ENCODE data around the gene RBFOX1. TPM values are rescaled to one million over a fixed set of nuclear protein-coding genes. Genes with fewer than 3 reads are reported as not detected.

The RBFOX1 gene
- total RNA-seq (10 to 100 TPM; 55.9 to 80.8 (median 69.2) TPM), polyA plus RNA-seq (22.5 TPM)
- long read RNA-seq, donor 1, full-length matches to known transcripts = 20 of 43 reads
- long read RNA-seq, donor 1, partial matches to known transcripts = 2 of 43 reads
- long read RNA-seq, donor 1, other reads (novel, unspliced or antisense) = 21 of 43 reads
- long read RNA-seq, donor 2, transcript RBFOX1-203 (14 exons, 3,321 nt) = minor isoform, 6 of 33 reads
- long read RNA-seq, donor 2, transcript RBFOX1-201 (13 exons, 3,268 nt) = major isoform, 9 of 33 reads
- long read RNA-seq, donor 2, partial matches to known transcripts = 6 of 33 reads
- long read RNA-seq, donor 2, other reads (novel, unspliced or antisense) = 12 of 33 reads
- long read RNA-seq, donor 3, transcript RBFOX1-201 (13 exons, 3,268 nt) = major isoform, 33 of 91 reads
- long read RNA-seq, donor 3, transcript RBFOX1-203 (14 exons, 3,321 nt) = minor isoform, 5 of 91 reads
- long read RNA-seq, donor 3, partial matches to known transcripts = 6 of 91 reads
- long read RNA-seq, donor 3, other reads (novel, unspliced or antisense) = 46 of 91 reads
- long read RNA-seq, donor 4, transcript RBFOX1-201 (13 exons, 3,268 nt) = major isoform, 7 of 21 reads
- long read RNA-seq, donor 4, partial matches to known transcripts = 4 of 21 reads
- long read RNA-seq, donor 4, other reads (novel, unspliced or antisense) = 8 of 21 reads

DNA sequence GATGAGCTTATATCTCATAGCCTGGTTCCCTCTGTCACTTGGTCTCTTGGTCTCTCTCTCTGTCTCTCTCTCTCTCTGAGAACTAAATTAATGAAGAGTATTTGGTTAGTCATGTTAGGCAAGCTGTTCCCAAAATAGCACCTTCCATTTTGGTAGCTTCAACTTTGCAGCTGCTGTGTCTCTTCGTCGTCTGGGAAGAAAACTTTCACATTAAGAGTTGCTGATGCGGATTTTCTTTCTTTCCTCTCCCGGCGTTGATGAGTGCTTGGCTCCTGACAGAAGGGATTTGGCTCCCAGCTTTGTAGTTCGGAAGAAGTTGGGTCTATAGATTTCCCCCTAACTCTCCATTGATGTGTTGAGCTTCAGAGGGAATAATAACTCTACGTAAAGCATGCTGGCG, at the start of gene RBFOX1:
Gene RBFOX1, plus strand, starts transcription at position 235 of the 400 bp plus-strand sequence.
- no peak for DNase-seq
- no peaks in the 10 kb centered on the region for H3K27me3 ChIP-seq (ENCODE audit: control insufficient read depth, insufficient read depth)
- no peaks in the 10 kb centered on the region for H3K9me3 ChIP-seq (ENCODE audit: control insufficient read depth, low read length)
- peak within 1 kb of the TSS; percentile 63 for H3K4me3 ChIP-seq (ENCODE audit: low read length)
- intact Hi-C loops (cut with DNase I) = no loop called here
- 38% methylated on average over 8 of the region's 8 CpGs for WGBS
- peak; percentile 25 to 53 for ATAC-seq
- peaks cover 3% of the 10 kb centered on the region for H3K4me1 ChIP-seq (ENCODE audit: control insufficient read depth, insufficient read depth, low read length)
- peak within 1 kb of the TSS; percentile 99 for H3K27ac ChIP-seq (ENCODE audit: low read length)

DNA sequence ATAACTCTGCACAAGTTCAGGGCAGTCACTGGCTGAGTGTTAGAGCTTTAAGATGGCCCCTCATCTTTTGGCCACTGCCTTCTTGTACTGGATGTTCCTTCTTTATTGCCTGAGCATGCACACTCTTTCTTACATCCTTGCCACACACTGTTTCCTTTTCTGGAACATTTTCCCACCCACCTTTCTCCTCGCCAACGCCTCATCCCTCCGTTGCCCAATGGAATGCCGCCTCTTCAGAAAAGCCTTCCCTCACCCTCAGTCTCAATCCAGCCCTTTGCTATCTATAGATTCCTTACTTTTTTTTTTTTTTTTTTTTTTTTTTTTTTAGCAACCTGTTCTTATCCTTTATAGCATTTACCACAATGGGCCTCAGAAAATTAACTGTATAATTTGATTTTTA, 47.9 kb upstream of the RBFOX1 start:
- no peak overlapping the region for H3K27ac ChIP-seq (ENCODE audit: low read length)
- WGBS = 91% methylated on average over 4 of the region's 4 CpGs
- H3K4me3 ChIP-seq (ENCODE audit: low read length) = no peak overlapping the region
- DNase-seq = no peak
- no peaks in the 10 kb centered on the region for H3K9me3 ChIP-seq (ENCODE audit: control insufficient read depth, low read length)
- ATAC-seq = no peak
- intact Hi-C loops (cut with DNase I) = no loop called here
- no peaks in the 10 kb centered on the region for H3K4me1 ChIP-seq (ENCODE audit: control insufficient read depth, insufficient read depth, low read length)
- H3K27me3 ChIP-seq (ENCODE audit: control insufficient read depth, insufficient read depth) = no peaks in the 10 kb centered on the region

DNA sequence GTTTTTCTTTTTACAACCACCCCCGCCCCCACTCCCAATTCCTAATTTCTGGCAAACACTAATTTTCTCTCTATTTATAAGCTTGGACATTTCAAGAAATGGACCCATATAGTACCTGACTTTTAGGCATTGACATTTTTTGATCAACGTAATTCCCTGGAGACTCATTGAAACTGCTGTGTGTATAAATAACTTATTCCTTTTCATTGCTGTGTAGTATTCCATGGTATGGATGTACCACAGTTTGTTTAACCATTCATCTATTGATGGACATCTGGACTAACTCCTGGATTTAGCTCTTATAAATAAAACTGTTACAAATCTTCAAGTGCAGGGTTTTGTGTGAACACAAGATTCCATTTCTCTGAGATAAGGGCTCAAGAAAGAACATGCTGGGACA, 47.1 kb upstream of the RBFOX1 start:
- WGBS = 83% methylated on average over 2 of the region's 2 CpGs
- ATAC-seq = no peak
- Histone ChIP-seq H3K9me3 (ENCODE audit: control insufficient read depth, low read length) (no peaks in the 10 kb centered on the region), H3K27ac (ENCODE audit: low read length) (no peak overlapping the region), H3K27me3 (ENCODE audit: control insufficient read depth, insufficient read depth) (no peaks in the 10 kb centered on the region), H3K4me1 (ENCODE audit: control insufficient read depth, insufficient read depth, low read length) (no peaks in the 10 kb centered on the region), H3K4me3 (ENCODE audit: low read length) (no peak overlapping the region)
- intact Hi-C loops (cut with DNase I) = no loop called here
- DNase-seq = no peak

DNA sequence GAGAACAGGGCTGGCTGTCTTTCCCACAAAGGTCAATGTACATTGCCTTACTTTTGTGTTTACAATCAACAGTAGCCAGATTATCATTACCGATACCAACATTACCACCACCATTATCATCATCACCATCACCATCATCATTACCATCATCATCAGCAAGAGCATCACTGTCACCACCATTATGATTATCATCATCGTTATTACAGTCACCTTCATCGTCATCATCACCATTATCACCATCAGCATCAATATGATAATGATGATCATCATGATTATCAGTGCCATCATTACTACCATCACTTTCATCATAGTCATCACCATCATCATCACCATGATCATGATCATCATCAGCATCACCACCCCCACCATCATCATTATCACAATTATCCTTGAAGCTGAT, 43.3 kb upstream of the RBFOX1 start:
- DNase-seq (no peak), ATAC-seq (no peak)
- no peak overlapping the region for H3K27ac ChIP-seq (ENCODE audit: low read length)
- WGBS = 94% methylated on average over 3 of the region's 3 CpGs
- no peaks in the 10 kb centered on the region for H3K9me3 ChIP-seq (ENCODE audit: control insufficient read depth, low read length)
- H3K27me3 ChIP-seq (ENCODE audit: control insufficient read depth, insufficient read depth) = no peaks in the 10 kb centered on the region
- intact Hi-C loops (cut with DNase I) = no loop called here
- no peaks in the 10 kb centered on the region for H3K4me1 ChIP-seq (ENCODE audit: control insufficient read depth, insufficient read depth, low read length)
- no peak overlapping the region for H3K4me3 ChIP-seq (ENCODE audit: low read length)

DNA sequence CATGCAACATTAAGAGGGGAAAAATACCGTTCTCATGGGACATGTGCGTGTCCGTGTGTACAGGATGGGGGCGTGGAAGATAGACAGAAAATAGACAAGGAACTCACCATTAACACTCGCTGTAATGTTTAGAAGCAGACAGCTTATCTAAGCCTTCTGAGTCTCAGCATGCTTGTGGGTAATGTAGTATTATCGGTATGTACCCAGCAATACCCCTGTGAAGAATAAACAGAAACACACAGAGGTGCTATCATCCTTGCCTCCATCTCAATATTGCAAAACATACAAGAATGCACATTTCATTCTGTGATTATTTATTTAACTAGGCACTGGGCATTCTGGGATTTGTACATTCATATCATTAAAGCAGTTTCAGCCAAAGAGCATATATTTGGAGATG, 42.0 kb upstream of the RBFOX1 start:
- WGBS = 77% methylated on average over 6 of the region's 6 CpGs
- no peaks in the 10 kb centered on the region for H3K4me1 ChIP-seq (ENCODE audit: control insufficient read depth, insufficient read depth, low read length)
- no peaks in the 10 kb centered on the region for H3K9me3 ChIP-seq (ENCODE audit: control insufficient read depth, low read length)
- ATAC-seq (no peak), DNase-seq (no peak)
- H3K4me3 ChIP-seq (ENCODE audit: low read length) = no peak overlapping the region
- H3K27ac ChIP-seq (ENCODE audit: low read length) = no peak overlapping the region
- H3K27me3 ChIP-seq (ENCODE audit: control insufficient read depth, insufficient read depth) = no peaks in the 10 kb centered on the region
- intact Hi-C loops (cut with DNase I) = no loop called here

DNA sequence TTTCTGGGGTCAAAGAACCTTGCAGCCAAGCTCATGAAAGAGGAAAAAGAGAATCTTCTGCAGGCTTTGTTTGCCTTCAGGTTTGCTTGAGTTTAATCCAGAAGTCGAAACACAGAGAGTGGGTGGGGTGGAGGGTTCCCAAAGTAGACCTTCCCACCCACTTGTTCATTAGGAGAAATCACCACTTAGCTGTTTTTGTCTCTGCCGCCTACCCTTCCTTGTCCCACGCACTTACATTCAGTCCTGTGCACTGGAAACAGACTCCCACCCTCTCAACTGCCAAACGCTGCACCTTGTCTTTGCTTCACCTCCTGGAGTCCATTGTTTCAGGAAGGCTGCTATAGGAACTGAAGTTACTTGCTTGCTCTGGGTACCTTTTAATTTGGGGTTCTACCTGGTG, 38.6 kb upstream of the RBFOX1 start:
- WGBS = 72% methylated on average over 4 of the region's 4 CpGs
- Histone ChIP-seq H3K27ac (ENCODE audit: low read length) (no peak overlapping the region), H3K27me3 (ENCODE audit: control insufficient read depth, insufficient read depth) (no peaks in the 10 kb centered on the region), H3K4me3 (ENCODE audit: low read length) (no peak overlapping the region), H3K9me3 (ENCODE audit: control insufficient read depth, low read length) (no peaks in the 10 kb centered on the region), H3K4me1 (ENCODE audit: control insufficient read depth, insufficient read depth, low read length) (no peaks in the 10 kb centered on the region)
- intact Hi-C loops (cut with DNase I) = no loop called here
- ATAC-seq (no peak), DNase-seq (no peak)

DNA sequence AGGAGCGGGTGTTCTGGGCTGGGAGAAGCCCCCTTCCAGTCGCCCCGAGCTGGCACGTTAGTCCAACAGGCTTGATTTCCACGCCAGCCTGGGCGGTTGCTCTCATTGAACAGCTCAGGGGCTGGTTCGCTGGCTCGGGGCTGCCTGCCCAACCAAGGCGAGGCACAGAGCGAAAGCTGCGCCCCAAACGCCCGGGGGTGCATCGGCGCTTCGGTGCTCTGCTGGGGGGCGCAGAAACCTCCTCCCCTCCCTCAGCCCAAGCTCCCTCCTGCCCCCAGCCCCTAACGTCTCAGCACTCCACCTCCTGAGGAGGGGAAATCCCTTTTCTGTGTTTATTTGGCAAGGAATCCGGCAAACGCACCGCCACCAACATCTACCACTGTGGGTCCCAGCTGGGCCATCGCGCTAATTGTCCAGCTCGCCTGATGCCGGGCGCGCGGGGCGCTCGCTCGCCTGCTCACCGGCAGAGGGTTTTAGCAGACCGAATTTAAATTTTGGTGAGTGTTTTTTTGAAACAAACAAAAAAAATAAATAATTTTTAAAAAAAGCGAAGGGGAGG, 29.5 kb upstream of the RBFOX1 start:
- Histone ChIP-seq H3K9me3 (ENCODE audit: control insufficient read depth, low read length) (no peaks in the 10 kb centered on the region), H3K27me3 (ENCODE audit: control insufficient read depth, insufficient read depth) (no peaks in the 10 kb centered on the region), H3K4me3 (ENCODE audit: low read length) (peak overlapping the region; percentile 2), H3K27ac (ENCODE audit: low read length) (no peak overlapping the region), H3K4me1 (ENCODE audit: control insufficient read depth, insufficient read depth, low read length) (peaks cover 2% of the 10 kb centered on the region)
- DNase-seq (peak in 1 of 3 donors; percentile 44), ATAC-seq (peak in 1 of 2 donors; percentile 21)
- intact Hi-C loops (cut with DNase I) = no loop called here
- WGBS = 2% methylated on average over 34 of the region's 34 CpGs

DNA sequence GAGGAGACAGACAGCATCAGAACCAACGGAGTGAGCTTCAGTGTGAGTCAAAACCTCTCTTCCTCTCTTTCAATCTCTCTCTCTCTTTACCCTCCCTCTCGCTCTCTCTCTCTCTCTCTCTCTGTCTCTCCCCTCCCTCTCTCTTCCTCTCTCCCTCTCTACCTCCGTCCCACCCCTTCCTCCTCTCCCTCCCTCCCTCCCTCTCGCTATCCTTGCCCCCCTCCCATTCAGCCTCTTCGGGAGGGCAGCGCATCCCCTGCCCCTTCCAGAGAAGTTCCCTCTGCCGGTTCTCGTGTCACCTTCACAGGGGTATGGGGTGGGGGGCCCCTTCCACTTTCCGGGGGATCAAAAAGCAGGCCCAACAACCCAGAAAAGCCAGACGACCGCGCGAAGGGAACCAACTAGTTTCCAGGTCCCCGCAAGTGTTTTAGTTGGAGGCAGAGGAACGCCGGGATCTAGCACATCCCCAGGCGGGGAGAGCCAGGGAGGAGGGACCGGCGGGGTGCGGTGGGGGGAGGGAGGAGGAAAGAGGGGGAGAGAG, 28.9 kb upstream of the RBFOX1 start:
- ATAC-seq (no peak), DNase-seq (no peak)
- WGBS = 1% methylated on average over 20 of the region's 20 CpGs
- H3K27ac ChIP-seq (ENCODE audit: low read length) = no peak overlapping the region
- peak overlapping the region; percentile 54 for H3K4me3 ChIP-seq (ENCODE audit: low read length)
- peaks cover 2% of the 10 kb centered on the region for H3K4me1 ChIP-seq (ENCODE audit: control insufficient read depth, insufficient read depth, low read length)
- intact Hi-C loops (cut with DNase I) = no loop called here
- no peaks in the 10 kb centered on the region for H3K9me3 ChIP-seq (ENCODE audit: control insufficient read depth, low read length)
- no peaks in the 10 kb centered on the region for H3K27me3 ChIP-seq (ENCODE audit: control insufficient read depth, insufficient read depth)

DNA sequence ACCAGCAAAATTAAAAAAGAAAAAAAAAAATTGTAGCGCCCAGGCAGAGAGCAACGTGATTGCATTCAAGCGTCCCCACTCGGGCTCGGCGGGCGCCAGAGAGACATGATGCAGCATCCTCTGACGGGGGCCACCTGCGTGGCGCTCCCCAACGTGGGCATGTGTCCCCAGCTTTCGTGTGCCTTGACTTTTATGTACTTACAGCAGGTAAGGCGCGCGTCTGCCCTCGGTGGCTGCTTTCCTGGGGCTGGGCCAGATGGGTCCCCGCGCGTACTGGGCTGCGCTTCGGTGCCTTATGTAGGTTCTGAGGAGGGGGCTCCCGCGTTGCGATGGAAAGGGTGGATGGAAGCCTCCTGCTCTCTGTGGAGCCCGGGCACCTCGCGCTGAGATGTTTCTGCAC, 28.4 kb upstream of the RBFOX1 start:
- no peak for ATAC-seq
- intact Hi-C loops (cut with DNase I) = no loop called here
- Histone ChIP-seq H3K27me3 (ENCODE audit: control insufficient read depth, insufficient read depth) (no peaks in the 10 kb centered on the region), H3K9me3 (ENCODE audit: control insufficient read depth, low read length) (no peaks in the 10 kb centered on the region), H3K4me3 (ENCODE audit: low read length) (peak overlapping the region; percentile 7), H3K27ac (ENCODE audit: low read length) (no peak overlapping the region), H3K4me1 (ENCODE audit: control insufficient read depth, insufficient read depth, low read length) (peaks cover 2% of the 10 kb centered on the region)
- peak in 1 of 3 donors; percentile 43 for DNase-seq
- under 1% methylated on average over 27 of the region's 27 CpGs for WGBS

DNA sequence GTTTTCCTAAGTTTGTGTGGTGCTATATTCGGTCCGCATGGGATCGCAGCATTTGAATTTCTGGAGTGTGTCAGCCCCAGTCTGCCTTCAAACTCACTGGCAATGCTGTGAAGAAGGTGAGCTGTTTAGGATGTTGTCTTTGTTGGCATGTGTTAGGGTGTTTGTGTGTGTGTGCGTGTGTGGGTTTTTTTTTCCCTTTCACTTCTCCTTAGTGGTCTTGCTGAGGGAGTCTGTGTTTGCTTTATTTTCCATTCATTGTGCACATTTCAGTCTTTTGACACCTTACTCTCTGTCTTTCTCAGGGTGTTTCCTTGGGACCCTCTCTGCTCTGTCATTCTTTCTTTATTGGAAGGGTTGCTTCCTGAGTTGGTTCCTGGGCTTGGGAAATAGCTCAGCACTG, 27.7 kb upstream of the RBFOX1 start:
- DNase-seq (no peak), ATAC-seq (no peak)
- peaks cover 2% of the 10 kb centered on the region for H3K4me1 ChIP-seq (ENCODE audit: control insufficient read depth, insufficient read depth, low read length)
- H3K9me3 ChIP-seq (ENCODE audit: control insufficient read depth, low read length) = no peaks in the 10 kb centered on the region
- H3K4me3 ChIP-seq (ENCODE audit: low read length) = no peak overlapping the region
- 29% methylated on average over 4 of the region's 4 CpGs for WGBS
- H3K27me3 ChIP-seq (ENCODE audit: control insufficient read depth, insufficient read depth) = no peaks in the 10 kb centered on the region
- no peak overlapping the region for H3K27ac ChIP-seq (ENCODE audit: low read length)
- intact Hi-C loops (cut with DNase I) = loop anchor here in 1 of 4 donors (5.0 kb wide), 1 partner anchor 187 kb away; no protein-coding TSS in a partner anchor

DNA sequence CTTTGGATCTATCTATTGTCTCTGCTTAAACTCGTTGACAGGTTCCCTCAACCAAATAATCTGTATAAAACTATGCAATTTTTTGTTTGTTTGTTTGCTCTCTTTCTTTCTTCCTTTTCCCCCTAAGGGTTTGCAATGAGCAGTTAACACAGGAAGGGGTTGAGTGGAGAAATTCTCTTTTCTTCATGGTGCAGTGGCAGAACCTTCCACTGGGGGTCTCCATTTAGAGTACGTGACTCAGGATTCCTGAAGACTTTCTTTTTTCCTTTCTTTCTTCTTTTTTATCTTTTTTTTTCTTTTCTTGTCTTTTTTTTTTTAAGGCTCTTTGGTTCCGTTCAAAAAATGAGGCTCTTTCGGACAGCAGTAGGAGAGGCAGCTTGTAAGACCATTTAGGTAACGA, 19.5 kb upstream of the RBFOX1 start:
- no peak overlapping the region for H3K4me3 ChIP-seq (ENCODE audit: low read length)
- WGBS = 44% methylated on average over 5 of the region's 5 CpGs
- H3K4me1 ChIP-seq (ENCODE audit: control insufficient read depth, insufficient read depth, low read length) = no peaks in the 10 kb centered on the region
- no peaks in the 10 kb centered on the region for H3K27me3 ChIP-seq (ENCODE audit: control insufficient read depth, insufficient read depth)
- no peak for DNase-seq
- intact Hi-C loops (cut with DNase I) = no loop called here
- no peak overlapping the region for H3K27ac ChIP-seq (ENCODE audit: low read length)
- no peaks in the 10 kb centered on the region for H3K9me3 ChIP-seq (ENCODE audit: control insufficient read depth, low read length)
- no peak for ATAC-seq
